Measurements from ENCODE around the gene RETREG1. TPM values are rescaled to one million over a fixed set of nuclear protein-coding genes. Genes with fewer than 3 reads are reported as not detected.

The RETREG1 gene
- total RNA-seq, 1 donor from 2014 or later = 3.0 TPM

DNA sequence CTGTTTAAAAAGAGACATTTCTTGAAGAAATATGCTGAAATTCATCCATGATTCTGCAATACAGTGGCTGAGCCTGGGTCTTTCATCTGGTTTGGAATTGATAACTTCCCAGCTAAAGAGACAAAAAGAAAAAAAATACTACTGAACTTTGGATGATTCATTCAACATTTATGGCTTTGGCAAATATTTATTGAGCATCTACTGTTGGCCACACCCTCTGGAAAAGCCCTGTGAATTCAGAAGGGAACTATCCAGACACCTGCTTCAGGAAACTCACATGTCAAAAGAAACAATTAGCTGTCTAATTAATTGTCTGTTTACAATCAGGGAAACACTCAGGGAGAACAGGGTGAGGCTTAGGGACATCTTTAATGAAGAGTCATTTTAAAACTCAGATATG is 133.4 kb downstream of the RETREG1 start:
- no peaks in the 10 kb centered on the region for H3F3A ChIP-seq (ENCODE audit: low read depth)
- H3K27ac ChIP-seq = no peak overlapping the region
- no peaks in the 10 kb centered on the region for H3K27me3 Mint-ChIP-seq (ENCODE audit: insufficient read depth, low read depth)
- H3K9ac ChIP-seq = no peak overlapping the region
- no peaks in the 10 kb centered on the region for H3K79me2 ChIP-seq (ENCODE audit: low read depth)
- no peaks in the 10 kb centered on the region for H3K9me3 Mint-ChIP-seq
- no peaks in the 10 kb centered on the region for H3K27me3 ChIP-seq
- no peak overlapping the region for H3K4me3 ChIP-seq
- no peak for DNase-seq (ENCODE audit: low spot score)
- no peak overlapping the region for H3K4me2 ChIP-seq
- H2AFZ ChIP-seq (replicated peaks) = no peak overlapping the region
- no peaks in the 10 kb centered on the region for H3K36me3 ChIP-seq
- H3K36me3 Mint-ChIP-seq = no peaks in the 10 kb centered on the region
- H3K4me1 Mint-ChIP-seq = no peaks in the 10 kb centered on the region
- H3K4me1 ChIP-seq = no peaks in the 10 kb centered on the region
- H4K20me1 ChIP-seq (ENCODE audit: low read depth) = no peaks in the 10 kb centered on the region
- H3K9me3 ChIP-seq (ENCODE audit: low read depth) = no peaks in the 10 kb centered on the region
- H3K4me3 Mint-ChIP-seq = no peak overlapping the region
- no peak overlapping the region for H3K27ac Mint-ChIP-seq
- no peak for TF ChIP-seq EZH2phosphoT487 (IDR thresholded peaks at IDR 0.05)

GRCh38 chr5:16482891-16483290 is 133.9 kb downstream of the RETREG1 start:
- no peaks in the 10 kb centered on the region for H3K36me3 ChIP-seq
- H3K4me2 ChIP-seq = no peak overlapping the region
- no peaks in the 10 kb centered on the region for H3K79me2 ChIP-seq (ENCODE audit: low read depth)
- DNase-seq (ENCODE audit: low spot score) = no peak
- H2AFZ ChIP-seq (replicated peaks) = no peak overlapping the region
- H3K9me3 Mint-ChIP-seq = no peaks in the 10 kb centered on the region
- no peaks in the 10 kb centered on the region for H3K4me1 ChIP-seq
- H3K9ac ChIP-seq = no peak overlapping the region
- no peaks in the 10 kb centered on the region for H3K9me3 ChIP-seq (ENCODE audit: low read depth)
- peaks cover 2% of the 10 kb centered on the region for H3K27me3 Mint-ChIP-seq (ENCODE audit: insufficient read depth, low read depth)
- no peak overlapping the region for H3K4me3 ChIP-seq
- no peak overlapping the region for H3K4me3 Mint-ChIP-seq
- H3K27ac Mint-ChIP-seq = no peak overlapping the region
- no peak for TF ChIP-seq EZH2 (IDR thresholded peaks at IDR 0.05)
- TF ChIP-seq, protein P1, sequence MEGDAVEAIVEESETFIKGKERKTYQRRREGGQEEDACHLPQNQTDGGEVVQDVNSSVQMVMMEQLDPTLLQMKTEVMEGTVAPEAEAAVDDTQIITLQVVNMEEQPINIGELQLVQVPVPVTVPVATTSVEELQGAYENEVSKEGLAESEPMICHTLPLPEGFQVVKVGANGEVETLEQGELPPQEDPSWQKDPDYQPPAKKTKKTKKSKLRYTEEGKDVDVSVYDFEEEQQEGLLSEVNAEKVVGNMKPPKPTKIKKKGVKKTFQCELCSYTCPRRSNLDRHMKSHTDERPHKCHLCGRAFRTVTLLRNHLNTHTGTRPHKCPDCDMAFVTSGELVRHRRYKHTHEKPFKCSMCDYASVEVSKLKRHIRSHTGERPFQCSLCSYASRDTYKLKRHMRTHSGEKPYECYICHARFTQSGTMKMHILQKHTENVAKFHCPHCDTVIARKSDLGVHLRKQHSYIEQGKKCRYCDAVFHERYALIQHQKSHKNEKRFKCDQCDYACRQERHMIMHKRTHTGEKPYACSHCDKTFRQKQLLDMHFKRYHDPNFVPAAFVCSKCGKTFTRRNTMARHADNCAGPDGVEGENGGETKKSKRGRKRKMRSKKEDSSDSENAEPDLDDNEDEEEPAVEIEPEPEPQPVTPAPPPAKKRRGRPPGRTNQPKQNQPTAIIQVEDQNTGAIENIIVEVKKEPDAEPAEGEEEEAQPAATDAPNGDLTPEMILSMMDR (IDR thresholded peaks at IDR 0.05) = no peak
- TF ChIP-seq EZH2phosphoT487 (IDR thresholded peaks at IDR 0.05) = no peak
- no peaks in the 10 kb centered on the region for H3K36me3 Mint-ChIP-seq
- no peak overlapping the region for H3K27ac ChIP-seq
- H4K20me1 ChIP-seq (ENCODE audit: low read depth) = no peaks in the 10 kb centered on the region
- H3K27me3 ChIP-seq = no peaks in the 10 kb centered on the region
- H3K4me1 Mint-ChIP-seq = no peaks in the 10 kb centered on the region
- H3F3A ChIP-seq (ENCODE audit: low read depth) = no peaks in the 10 kb centered on the region

DNA sequence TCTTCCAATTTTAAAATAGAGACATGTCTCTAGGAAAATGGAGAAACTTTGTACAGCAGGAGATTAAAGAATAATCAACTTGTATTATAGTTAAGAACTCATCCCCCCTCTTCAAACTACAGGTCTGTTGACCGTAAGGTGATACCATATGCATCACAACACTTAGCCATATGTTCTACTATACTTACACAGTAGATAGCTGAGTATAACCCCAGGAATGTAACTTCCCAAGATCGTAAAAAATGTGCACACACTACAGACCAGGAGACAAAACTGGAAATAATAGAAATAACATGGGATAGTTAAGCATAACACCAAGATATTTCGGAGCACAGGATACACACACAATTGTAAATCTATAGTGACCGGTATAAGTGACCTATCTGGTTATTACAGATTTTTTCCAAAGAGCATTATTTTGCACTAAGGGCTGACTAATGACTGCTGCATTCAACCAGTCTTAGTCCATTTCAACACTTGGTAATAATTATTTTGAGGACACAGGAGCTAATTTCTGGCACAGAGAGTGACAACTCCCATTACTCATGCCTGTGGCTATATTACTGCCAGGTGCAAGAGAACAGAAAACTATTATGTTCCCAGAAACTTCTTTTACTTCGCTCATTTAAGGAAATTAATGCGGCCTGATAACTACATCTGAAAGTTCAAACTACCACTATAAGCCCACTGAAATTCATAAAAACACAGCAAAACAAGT is 135.8 kb downstream of the RETREG1 start:
- H3K27ac Mint-ChIP-seq = no peak overlapping the region
- H3K4me3 Mint-ChIP-seq = no peak overlapping the region
- H3K36me3 Mint-ChIP-seq = peaks cover 3% of the 10 kb centered on the region
- Histone ChIP-seq H3K27me3 (no peaks in the 10 kb centered on the region), H3K9me3 (ENCODE audit: low read depth) (no peaks in the 10 kb centered on the region), H4K20me1 (ENCODE audit: low read depth) (no peaks in the 10 kb centered on the region), H3K4me3 (no peak overlapping the region), H3K4me1 (no peaks in the 10 kb centered on the region), H3F3A (ENCODE audit: low read depth) (no peaks in the 10 kb centered on the region), H3K27ac (no peak overlapping the region), H3K36me3 (no peaks in the 10 kb centered on the region), H3K79me2 (ENCODE audit: low read depth) (no peaks in the 10 kb centered on the region), H3K9ac (no peak overlapping the region), H2AFZ (replicated peaks) (no peak overlapping the region), H3K4me2 (no peak overlapping the region)
- DNase-seq (ENCODE audit: low spot score) = no peak
- H3K4me1 Mint-ChIP-seq = no peaks in the 10 kb centered on the region
- TF ChIP-seq EZH2 (IDR thresholded peaks at IDR 0.05) (no peak), EZH2phosphoT487 (IDR thresholded peaks at IDR 0.05) (no peak)
- TF ChIP-seq, protein P1 (IDR thresholded peaks at IDR 0.05) = no peak
- peaks cover 2% of the 10 kb centered on the region for H3K27me3 Mint-ChIP-seq (ENCODE audit: insufficient read depth, low read depth)
- no peaks in the 10 kb centered on the region for H3K9me3 Mint-ChIP-seq

DNA sequence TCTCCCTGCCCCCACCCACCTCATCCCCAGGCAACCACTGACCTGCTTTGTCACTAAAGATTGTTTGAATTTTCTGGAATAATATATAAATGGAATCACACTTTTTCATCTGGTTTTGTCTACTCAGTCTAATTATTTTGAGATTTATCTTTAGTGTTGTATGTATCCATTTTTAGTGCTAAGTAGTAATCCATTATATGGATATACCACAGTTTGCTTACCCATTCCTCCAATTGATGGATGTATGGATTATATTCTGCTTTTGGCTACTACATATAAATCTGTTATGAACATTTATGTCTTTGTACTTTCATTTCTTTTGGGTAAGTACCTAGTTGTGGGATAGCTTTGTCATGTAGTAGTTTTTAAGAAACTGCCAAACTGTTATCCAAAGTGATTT is 136.7 kb downstream of the RETREG1 start:
- H3K27ac ChIP-seq = no peak overlapping the region
- H4K20me1 ChIP-seq (ENCODE audit: low read depth) = peaks cover under 1% of the 10 kb centered on the region
- no peaks in the 10 kb centered on the region for H3K27me3 ChIP-seq
- Mint-ChIP-seq H3K4me3 (no peak overlapping the region), H3K36me3 (peaks cover 3% of the 10 kb centered on the region), H3K4me1 (no peaks in the 10 kb centered on the region), H3K9me3 (no peaks in the 10 kb centered on the region), H3K27ac (no peak overlapping the region), H3K27me3 (ENCODE audit: insufficient read depth, low read depth) (peaks cover 2% of the 10 kb centered on the region)
- no peak overlapping the region for H3K4me3 ChIP-seq
- no peaks in the 10 kb centered on the region for H3K79me2 ChIP-seq (ENCODE audit: low read depth)
- no peaks in the 10 kb centered on the region for H3K4me1 ChIP-seq
- DNase-seq (ENCODE audit: low spot score) = no peak
- H3F3A ChIP-seq (ENCODE audit: low read depth) = no peaks in the 10 kb centered on the region
- no peak overlapping the region for H3K9ac ChIP-seq
- TF ChIP-seq EZH2phosphoT487 (IDR thresholded peaks at IDR 0.05) (no peak), EZH2 (IDR thresholded peaks at IDR 0.05) (no peak)
- TF ChIP-seq, protein P1 (IDR thresholded peaks at IDR 0.05) = no peak
- no peak overlapping the region for H2AFZ ChIP-seq (replicated peaks)
- H3K36me3 ChIP-seq = no peaks in the 10 kb centered on the region
- H3K4me2 ChIP-seq = no peak overlapping the region
- no peaks in the 10 kb centered on the region for H3K9me3 ChIP-seq (ENCODE audit: low read depth)

Data from neural progenitor cell (in vitro differentiated cells).